Pancreas (tissue), 10 donors: ENCODE results near the gene GALNT17. TPM values are rescaled to one million over a fixed set of nuclear protein-coding genes. Genes with fewer than 3 reads are reported as not detected.

ENCODE experiments used
- ATAC-seq, 4 donors: fragments of 200-7000 bp; cut with Tn5 transposase; one replicate each; pipeline versions ENCODE4 v1.8.0 to v1.9.1; 2020; ENCODE audit warnings: mild to moderate bottlenecking in 4 of 4, moderate library complexity in 4 of 4
- DNase-seq, 6 donors: peaks; one replicate each; pipeline ENCODE4 v3.0.0-alpha.2; 2020
- FAIRE-seq: peaks from 2 replicates; lab custom pipeline; 2012; peaks lifted over from hg19 to GRCh38; lab: Jason Lieb, UNC
- H3K27ac ChIP-seq, 4 donors: fragments of 200-600 bp; sonication (generic); 1 replicate in 3 of 4; 2 replicates in 1 of 4; pipeline versions ENCODE4 v1.5.0 to v1.8.0; 2020
- H3K27me3 ChIP-seq, 4 donors: fragments of 200-600 bp; one replicate each; pipeline ENCODE4 v1.8.0; 2021
- H3K36me3 ChIP-seq, 3 donors: fragments of 200-600 bp; sonication (generic) in 1 of 3; one replicate each; pipeline versions ENCODE4 v1.5.0 to v1.8.0; 2020 to 2021
- H3K4me1 ChIP-seq, 3 donors: fragments of 200-600 bp; one replicate each; pipeline ENCODE4 v1.8.0; 2021
- H3K4me3 ChIP-seq, 4 donors: fragments of 200-600 bp; sonication (generic) in 2 of 4; one replicate each; pipeline versions ENCODE4 v1.5.0 to v1.8.0; 2020 to 2021
- H3K9me3 ChIP-seq, 4 donors: fragments of 200-600 bp; one replicate each; pipeline ENCODE4 v1.8.0; 2021
- CTCF ChIP-seq, 4 donors: fragments of 200-600 bp; sonication (generic) in 3 of 4; IDR thresholded peaks; one replicate each; pipeline versions ENCODE4 v1.5.0 to v1.8.0; 2021; ENCODE audit warnings: antibody characterized with exemption in 4 of 4
- WGBS, 2 donors: extraction: QIAGEN DNeasy Blood & Tissue Kit; methylation state at CpG; one replicate each; pipeline ENCODE4 v1.1.7; 2013; 5-methylcytosine and 5-hydroxymethylcytosine counted together
- intact Hi-C, 3 donors: fragments of 100-400 bp; cut with DNase I; formaldehyde crosslinking; loops; one replicate each; pipeline versions ENCODE4 v1.11.1 to v1.14.2; 2022
- polyA plus RNA-seq, 2 donors: library from polyadenylated mRNA; stranded (reverse); fragments of 200-250 nt; gene quantifications; one replicate each; pipeline ENCODE4 v1.2.3, GENCODE V29; 2013
- total RNA-seq, 6 donors: library from RNA; stranded (reverse); fragmentation: NEBNext Ultra II Directional in 4 of 6; extraction: Animal tissue kit (Norgen Biotek cat#: 25700) in 4 of 6; gene quantifications; one replicate each; pipeline versions ENCODE4 v1.2.1 to v1.2.4, GENCODE V29; 2021 to 2023
- donor health status: healthy with polysubstance abuse.
- donor health status: DM: no; HTN: no; CAD: no; lungs with moderate emphysema.
- donor health status: DM: no; HTN: no; CAD: no.
- donor health status: control.
- donor health status: control.
- donor health status: Bipolar disorder and iron deficiency.
- donor health status: DM: yes; HTN: yes; CAD: no.
- donor health status: DM: no; HTN: no; CAD: no.
- donor health status: DM: no; HTN: no; CAD: no.
- donor health status: DM: yes; HTN: yes; CAD: no.

The GALNT17 gene
- total and polyA plus RNA-seq, 8 donors, result 0.70 to 4.6 (median 2.9) TPM

GRCh38 chr7:71594736-71595135 is 462.8 kb downstream of the GALNT17 start:
- DNase-seq (no peak), ATAC-seq (no peak), FAIRE-seq (no peak)
- no peak overlapping the region for H3K27ac ChIP-seq
- no peaks in the 10 kb centered on the region for H3K9me3 ChIP-seq
- no peaks in the 10 kb centered on the region for H3K27me3 ChIP-seq
- no peak overlapping the region for H3K4me3 ChIP-seq
- no peaks in the 10 kb centered on the region for H3K4me1 ChIP-seq
- intact Hi-C loops, result no loop called here
- TF ChIP-seq CTCF (IDR thresholded peaks at IDR 0.05), result no peak
- H3K36me3 ChIP-seq, result no peaks in the 10 kb centered on the region

DNA sequence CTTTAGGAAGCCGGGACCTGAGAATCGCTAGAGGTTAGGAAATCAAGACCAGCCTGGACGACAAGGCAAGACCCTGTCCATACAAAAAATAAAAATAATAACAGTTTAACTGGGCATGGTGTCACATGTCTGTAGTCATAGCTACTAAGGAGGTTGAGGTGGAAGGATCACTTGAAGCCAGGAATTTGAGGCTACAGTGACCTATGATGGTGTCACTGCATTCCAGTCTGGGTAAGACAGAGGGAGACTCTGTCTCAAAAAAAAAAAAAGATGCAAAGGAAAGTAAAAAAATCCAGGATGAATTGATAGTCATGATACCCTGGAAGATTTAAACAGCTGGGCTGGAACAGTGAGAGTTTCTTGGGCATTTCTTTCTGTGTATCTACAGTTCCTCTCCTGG is 463.2 kb downstream of the GALNT17 start:
- Histone ChIP-seq H3K9me3 (no peaks in the 10 kb centered on the region), H3K4me3 (no peak overlapping the region), H3K4me1 (no peaks in the 10 kb centered on the region), H3K27ac (no peak overlapping the region), H3K27me3 (no peaks in the 10 kb centered on the region), H3K36me3 (no peaks in the 10 kb centered on the region)
- ATAC-seq (no peak), FAIRE-seq (no peak), DNase-seq (no peak)
- intact Hi-C loops, result no loop called here
- 89 to 95% methylated on average over 3 of the region's 3 CpGs for WGBS, 2 donors
- no peak for TF ChIP-seq CTCF (IDR thresholded peaks at IDR 0.05)

GRCh38 chr7:71598553-71598952 is 466.6 kb downstream of the GALNT17 start:
- no peak for FAIRE-seq
- H3K36me3 ChIP-seq, result no peaks in the 10 kb centered on the region
- H3K9me3 ChIP-seq, result no peaks in the 10 kb centered on the region
- no peaks in the 10 kb centered on the region for H3K4me1 ChIP-seq
- TF ChIP-seq CTCF (IDR thresholded peaks at IDR 0.05), result no peak
- WGBS, 2 donors, result 82 to 83% methylated on average over 6 of the region's 6 CpGs
- intact Hi-C loops, result no loop called here
- no peak for DNase-seq
- H3K4me3 ChIP-seq, result no peak overlapping the region
- ATAC-seq, result no peak
- no peak overlapping the region for H3K27ac ChIP-seq
- H3K27me3 ChIP-seq, result no peaks in the 10 kb centered on the region

DNA sequence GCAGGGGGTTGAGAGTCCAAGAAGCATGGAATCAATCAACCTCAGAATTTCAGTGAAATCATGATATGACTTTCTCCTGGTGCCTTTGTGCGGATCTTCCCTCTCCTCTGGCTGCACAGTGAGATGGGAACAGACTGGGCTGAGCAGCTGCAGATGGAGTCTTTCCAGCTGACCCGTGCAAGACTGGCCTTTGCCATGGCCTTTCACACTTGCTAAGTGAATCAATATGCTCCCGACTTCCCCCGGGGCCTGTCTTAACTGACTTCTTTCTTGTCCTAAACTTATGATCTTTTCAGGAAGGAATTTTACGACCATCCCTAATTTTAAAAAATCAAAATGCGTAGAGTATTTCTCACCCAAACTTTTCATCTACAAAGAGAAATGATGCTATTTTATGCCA is 469.9 kb downstream of the GALNT17 start:
- FAIRE-seq (no peak), DNase-seq (no peak), ATAC-seq (no peak)
- WGBS, 2 donors, result 56 to 62% methylated on average over 6 of the region's 6 CpGs
- Histone ChIP-seq H3K9me3 (no peaks in the 10 kb centered on the region), H3K27ac (no peak overlapping the region), H3K4me1 (no peaks in the 10 kb centered on the region), H3K27me3 (no peaks in the 10 kb centered on the region), H3K4me3 (no peak overlapping the region), H3K36me3 (no peaks in the 10 kb centered on the region)
- TF ChIP-seq CTCF (IDR thresholded peaks at IDR 0.05), result no peak
- intact Hi-C loops, result no loop called here

DNA sequence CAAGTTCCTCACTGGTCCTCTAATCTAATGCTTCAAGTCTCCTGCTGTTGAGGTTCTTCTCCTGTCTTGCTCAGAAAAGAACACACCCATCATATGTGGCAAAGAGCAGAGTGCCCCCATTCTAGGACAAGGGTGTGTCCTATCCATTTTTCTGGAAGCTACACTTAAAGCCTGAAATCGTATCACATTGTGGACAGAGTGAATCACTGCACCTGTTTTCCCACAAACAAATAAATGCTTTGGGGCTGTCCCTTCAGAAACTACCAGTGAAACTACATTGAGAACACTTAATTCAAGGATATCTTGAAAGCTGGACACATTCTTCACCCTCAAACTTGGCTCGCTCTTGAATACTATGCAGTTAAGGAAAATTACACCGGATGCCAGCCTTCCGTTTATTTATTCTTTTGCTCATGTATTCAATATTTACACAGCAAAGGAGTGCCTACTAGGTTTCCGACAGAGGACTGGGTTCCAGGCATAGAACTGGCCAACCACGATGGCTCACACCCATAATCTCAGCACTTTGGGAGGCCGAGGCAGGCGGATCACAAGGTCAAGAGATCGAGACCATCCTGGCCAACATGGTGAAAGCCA is 473.0 kb downstream of the GALNT17 start:
- 85 to 94% methylated on average over 9 of the region's 9 CpGs for WGBS, 2 donors
- intact Hi-C loops, result no loop called here
- no peak for FAIRE-seq

More for the DNA sequence above, 473.0 kb downstream of the GALNT17 start:
- no peaks in the 10 kb centered on the region for H3K36me3 ChIP-seq
- TF ChIP-seq CTCF (IDR thresholded peaks at IDR 0.05), result no peak
- no peak overlapping the region for H3K4me3 ChIP-seq
- H3K9me3 ChIP-seq, result no peaks in the 10 kb centered on the region
- H3K27me3 ChIP-seq, result no peaks in the 10 kb centered on the region
- ATAC-seq, result no peak
- DNase-seq, result no peak
- no peak overlapping the region for H3K27ac ChIP-seq
- no peaks in the 10 kb centered on the region for H3K4me1 ChIP-seq
